MM.1S (cell line): ENCODE data around the gene NLE1.

ENCODE experiments used
- CTCF ChIP-seq: fragments of 300-600 bp; sonication (generic); IDR thresholded peaks from 2 replicates; pipeline ENCODE4 v1.5.1; 2016; ENCODE audit warnings: antibody characterized with exemption, low read length, mixed read lengths
- EZH2 ChIP-seq: fragments of 300-600 bp; sonication (generic); optimal IDR thresholded peaks from 2 replicates; pipeline ENCODE3; 2017; ENCODE audit warnings: low read depth, mild to moderate bottlenecking, antibody characterized with exemption, low read length, mixed read lengths
- EZH2phosphoT487 ChIP-seq: fragments of 300-600 bp; sonication (generic); IDR thresholded peaks from 2 replicates; pipeline ENCODE4 v1.6.1; 2018; ENCODE audit warnings: antibody characterized with exemption, low read length

- TF ChIP-seq CTCF (no peak), EZH2phosphoT487 (no peak), EZH2 (no peak)
These were observed 49.0 kb upstream of the NLE1 start for GRCh38 chr17:35191001-35191695.
